Stimulated activated naive CD8-positive, alpha-beta T cell treated with anti-CD3 and anti-CD28 coated beads, Interleukin-15, Interleukin-2, amounts not matched to agents 100 ng/mL and 50 ng/mL, for 24 hours (primary cell): ENCODE measurements around the gene CDKN2C.
"Not testable (repeated sequence)": the region's sequence is repeated elsewhere in the genome, so short reads cannot be mapped to it uniquely, and the experiment has no call there.

ENCODE experiments used
- H3K27ac Mint-ChIP-seq: one replicate; pipeline ENCODE4 v1.8.0; 2021; ENCODE audit warnings: mild to moderate bottlenecking, mixed read lengths
- H3K27me3 Mint-ChIP-seq: one replicate; pipeline ENCODE4 v1.8.0; 2021; ENCODE audit warnings: mixed read lengths
- H3K36me3 Mint-ChIP-seq: one replicate; pipeline ENCODE4 v1.8.0; 2021; ENCODE audit warnings: low read depth, mixed read lengths
- H3K4me1 Mint-ChIP-seq: one replicate; pipeline ENCODE4 v1.8.0; 2021; ENCODE audit warnings: low read depth, mixed read lengths
- H3K4me3 Mint-ChIP-seq: one replicate; pipeline ENCODE4 v1.8.0; 2021; ENCODE audit warnings: mild to moderate bottlenecking, mixed read lengths
- H3K9me3 Mint-ChIP-seq: one replicate; pipeline ENCODE4 v1.8.0; 2021; ENCODE audit warnings: mixed read lengths

Gene CDKN2C

GRCh38 chr1:50981741-50982140 lies 11.7 kb downstream of the CDKN2C start:
- no peak overlapping the region for H3K27ac Mint-ChIP-seq
- H3K4me3 Mint-ChIP-seq: no peak overlapping the region
- no peaks in the 10 kb centered on the region for H3K9me3 Mint-ChIP-seq
- no peaks in the 10 kb centered on the region for H3K36me3 Mint-ChIP-seq
- peaks cover 23% of the 10 kb centered on the region for H3K27me3 Mint-ChIP-seq
- H3K4me1 Mint-ChIP-seq: peaks cover 15% of the 10 kb centered on the region

DNA sequence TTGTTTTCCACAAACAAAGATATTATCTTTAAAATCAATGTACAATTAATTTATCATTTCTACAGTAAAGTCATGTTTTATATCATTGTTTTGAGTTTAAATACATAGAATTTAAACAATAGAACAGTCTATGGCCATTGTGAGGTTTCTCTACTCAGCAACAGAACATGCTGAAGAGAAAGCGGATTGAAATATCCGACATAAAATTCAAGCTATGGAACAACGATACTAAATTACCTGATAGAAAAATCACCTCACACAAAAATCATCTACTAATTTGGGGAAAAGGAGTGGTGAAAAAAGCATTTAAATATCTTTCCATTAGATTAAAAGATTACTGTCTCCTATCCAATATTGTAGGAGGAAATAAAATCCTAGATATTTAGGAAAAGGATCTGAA lies 12.6 kb downstream of the CDKN2C start:
- no peak overlapping the region for H3K4me3 Mint-ChIP-seq

GRCh38 chr1:50983219-50983802 lies 13.3 kb downstream of the CDKN2C start:
- no peaks in the 10 kb centered on the region for H3K9me3 Mint-ChIP-seq
- no peaks in the 10 kb centered on the region for H3K36me3 Mint-ChIP-seq
- peaks cover 12% of the 10 kb centered on the region for H3K4me1 Mint-ChIP-seq
- H3K4me3 Mint-ChIP-seq: no peak overlapping the region
- H3K27me3 Mint-ChIP-seq: peaks cover 20% of the 10 kb centered on the region
- no peak overlapping the region for H3K27ac Mint-ChIP-seq

More for the DNA sequence above, 12.6 kb downstream of the CDKN2C start:
- Mint-ChIP-seq H3K27me3 (peaks cover 21% of the 10 kb centered on the region), H3K27ac (no peak overlapping the region), H3K36me3 (no peaks in the 10 kb centered on the region), H3K4me1 (peaks cover 13% of the 10 kb centered on the region), H3K9me3 (no peaks in the 10 kb centered on the region)

- peaks cover 8% of the 10 kb centered on the region for H3K27me3 Mint-ChIP-seq
- no peak overlapping the region for H3K4me3 Mint-ChIP-seq
- H3K27ac Mint-ChIP-seq: no peak overlapping the region
- H3K36me3 Mint-ChIP-seq: no peaks in the 10 kb centered on the region
- H3K4me1 Mint-ChIP-seq: no peaks in the 10 kb centered on the region
- H3K9me3 Mint-ChIP-seq: no peaks in the 10 kb centered on the region
Measured at GRCh38 chr1:50985094-50985493, 15.0 kb downstream of the CDKN2C start.

- no peaks in the 10 kb centered on the region for H3K9me3 Mint-ChIP-seq
- no peak overlapping the region for H3K4me3 Mint-ChIP-seq
- H3K36me3 Mint-ChIP-seq: no peaks in the 10 kb centered on the region
- H3K27me3 Mint-ChIP-seq: peaks cover 4% of the 10 kb centered on the region
- H3K4me1 Mint-ChIP-seq: no peaks in the 10 kb centered on the region
- no peak overlapping the region for H3K27ac Mint-ChIP-seq
Measured at GRCh38 chr1:50986653-50987052, 16.6 kb downstream of the CDKN2C start.

GRCh38 chr1:50989694-50990093 lies 19.6 kb downstream of the CDKN2C start:
- no peak overlapping the region for H3K4me3 Mint-ChIP-seq
- no peaks in the 10 kb centered on the region for H3K9me3 Mint-ChIP-seq
- H3K27ac Mint-ChIP-seq: no peak overlapping the region
- H3K36me3 Mint-ChIP-seq: no peaks in the 10 kb centered on the region
- H3K27me3 Mint-ChIP-seq: no peaks in the 10 kb centered on the region
- no peaks in the 10 kb centered on the region for H3K4me1 Mint-ChIP-seq

- Mint-ChIP-seq H3K4me1 (no peaks in the 10 kb centered on the region), H3K27me3 (no peaks in the 10 kb centered on the region), H3K4me3 (no peak overlapping the region), H3K9me3 (no peaks in the 10 kb centered on the region), H3K27ac (no peak overlapping the region), H3K36me3 (no peaks in the 10 kb centered on the region)
Measured at GRCh38 chr1:50992532-50993318, 22.7 kb downstream of the CDKN2C start.

DNA sequence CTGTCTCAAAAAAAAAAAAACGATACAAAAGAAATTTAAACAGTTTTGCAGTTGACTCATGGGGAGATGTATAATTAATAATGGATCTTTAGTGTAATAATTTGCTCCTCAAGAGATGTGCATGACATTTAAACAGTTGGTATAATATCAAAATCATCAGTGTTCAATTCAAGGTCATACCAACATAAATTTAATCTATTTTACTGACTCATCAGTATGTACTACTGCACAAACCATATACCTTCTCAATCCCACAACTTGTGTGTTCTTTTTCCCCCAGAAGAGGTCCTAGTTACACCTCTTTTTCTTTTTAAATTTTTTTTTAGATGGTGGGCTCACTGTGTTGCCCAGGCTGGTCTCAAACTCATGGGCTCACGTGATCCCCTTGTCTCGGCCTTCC lies 23.6 kb downstream of the CDKN2C start:
- Mint-ChIP-seq H3K27ac (no peak overlapping the region), H3K27me3 (no peaks in the 10 kb centered on the region), H3K4me3 (no peak overlapping the region), H3K9me3 (no peaks in the 10 kb centered on the region), H3K36me3 (no peaks in the 10 kb centered on the region), H3K4me1 (no peaks in the 10 kb centered on the region)

DNA sequence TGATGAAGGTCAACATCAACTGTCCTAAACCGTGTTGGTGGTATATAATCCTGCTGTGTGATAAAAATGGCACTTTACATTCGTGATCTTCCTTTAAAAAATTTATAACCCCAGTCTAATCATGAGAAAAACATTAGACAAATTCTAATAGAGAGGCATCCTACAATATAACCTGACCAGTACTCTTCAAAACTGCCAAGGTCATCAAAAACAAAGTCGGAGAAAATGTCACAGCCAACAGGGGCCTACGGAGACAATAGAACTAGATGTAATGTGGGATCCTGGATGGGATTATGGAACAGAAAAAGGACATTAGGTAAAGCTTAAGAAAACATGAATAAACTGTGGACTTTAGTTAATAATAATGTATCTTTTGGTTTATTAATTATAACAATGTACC lies 25.0 kb downstream of the CDKN2C start:
- Mint-ChIP-seq H3K9me3 (no peaks in the 10 kb centered on the region), H3K4me3 (no peak overlapping the region), H3K4me1 (peaks cover 3% of the 10 kb centered on the region), H3K27ac (no peak overlapping the region), H3K36me3 (no peaks in the 10 kb centered on the region), H3K27me3 (peaks cover 5% of the 10 kb centered on the region)

DNA sequence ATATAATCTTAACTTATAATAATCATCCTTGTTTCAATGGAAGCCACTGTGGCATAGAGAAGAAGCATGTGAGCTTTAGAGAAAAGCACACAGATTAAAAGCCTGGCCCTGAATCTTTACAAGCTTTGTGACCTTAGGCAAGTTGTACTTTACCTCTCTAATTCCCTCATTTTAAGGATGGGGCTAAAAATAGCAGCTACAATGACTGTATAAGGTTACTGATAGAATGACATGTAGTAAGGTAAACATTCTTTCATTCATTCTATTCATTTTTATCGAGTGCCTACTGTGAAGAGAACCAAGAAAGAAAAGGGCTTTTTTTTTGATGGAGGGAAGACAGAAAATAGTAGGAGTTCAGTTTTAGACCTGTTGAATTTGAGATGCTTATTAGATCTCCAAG lies 25.6 kb downstream of the CDKN2C start:
- H3K4me3 Mint-ChIP-seq: no peak overlapping the region
- H3K9me3 Mint-ChIP-seq: no peaks in the 10 kb centered on the region
- H3K27me3 Mint-ChIP-seq: peaks cover 5% of the 10 kb centered on the region
- no peak overlapping the region for H3K27ac Mint-ChIP-seq
- H3K36me3 Mint-ChIP-seq: no peaks in the 10 kb centered on the region
- H3K4me1 Mint-ChIP-seq: peaks cover 3% of the 10 kb centered on the region

DNA sequence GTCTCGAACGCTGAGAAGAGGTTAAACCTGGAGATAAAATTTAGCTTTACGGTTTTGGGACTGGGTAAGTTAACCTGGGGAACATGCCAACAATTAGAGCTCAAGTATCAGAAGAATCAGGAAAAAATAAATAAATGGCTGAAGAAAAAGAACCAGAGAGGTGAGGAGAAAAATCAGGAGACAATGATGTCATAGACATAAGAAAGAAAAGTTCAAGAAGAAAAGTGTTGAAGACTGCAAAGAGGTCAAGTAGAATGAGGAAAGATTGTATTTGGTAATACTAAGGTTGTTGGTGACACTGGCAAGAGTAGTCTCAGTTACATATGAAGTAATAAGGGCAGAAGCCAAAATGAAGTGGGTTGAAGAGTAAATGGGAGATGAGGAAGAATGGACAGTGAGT lies 26.0 kb downstream of the CDKN2C start:
- H3K27ac Mint-ChIP-seq: no peak overlapping the region

GRCh38 chr1:50999375-50999774 lies 29.3 kb downstream of the CDKN2C start:
- not testable (repeated sequence) for H3K27ac Mint-ChIP-seq

More for the DNA sequence above, 26.0 kb downstream of the CDKN2C start:
- Mint-ChIP-seq H3K27me3 (peaks cover 5% of the 10 kb centered on the region), H3K9me3 (no peaks in the 10 kb centered on the region), H3K4me3 (no peak overlapping the region), H3K4me1 (peaks cover 3% of the 10 kb centered on the region), H3K36me3 (no peaks in the 10 kb centered on the region)

GRCh38 chr1:51000160-51000559 lies 30.1 kb downstream of the CDKN2C start:
- peaks cover 5% of the 10 kb centered on the region for H3K27me3 Mint-ChIP-seq
- no peak overlapping the region for H3K4me3 Mint-ChIP-seq
- H3K27ac Mint-ChIP-seq: no peak overlapping the region
- no peaks in the 10 kb centered on the region for H3K9me3 Mint-ChIP-seq
- no peaks in the 10 kb centered on the region for H3K36me3 Mint-ChIP-seq
- H3K4me1 Mint-ChIP-seq: peaks cover 3% of the 10 kb centered on the region

More at GRCh38 chr1:50999375-50999774, 29.3 kb downstream of the CDKN2C start:
- H3K4me1 Mint-ChIP-seq, H3K9me3 Mint-ChIP-seq, H3K36me3 Mint-ChIP-seq, H3K27me3 Mint-ChIP-seq, H3K4me3 Mint-ChIP-seq: not testable (repeated sequence)

DNA sequence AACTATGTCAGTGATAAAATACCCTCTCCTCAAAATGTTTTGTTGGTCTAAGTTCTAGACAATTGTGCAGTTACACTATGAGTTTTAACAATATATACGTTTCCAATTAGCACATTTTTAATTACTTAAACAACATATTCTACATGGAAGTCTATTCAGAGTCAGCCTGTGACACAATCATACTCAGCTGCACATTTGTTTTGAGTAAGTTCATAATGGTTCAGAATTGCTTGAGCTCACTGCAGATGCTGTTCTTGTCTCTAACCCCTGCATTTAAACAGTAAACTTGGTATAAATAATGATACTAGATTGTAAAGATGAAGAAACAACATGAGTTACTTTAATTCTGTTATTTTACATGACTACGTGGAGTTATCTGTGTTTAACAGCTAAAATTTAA lies 30.6 kb downstream of the CDKN2C start:
- Mint-ChIP-seq H3K9me3 (no peaks in the 10 kb centered on the region), H3K27me3 (peaks cover 5% of the 10 kb centered on the region), H3K4me1 (peaks cover 3% of the 10 kb centered on the region), H3K4me3 (no peak overlapping the region), H3K27ac (no peak overlapping the region), H3K36me3 (no peaks in the 10 kb centered on the region)

DNA sequence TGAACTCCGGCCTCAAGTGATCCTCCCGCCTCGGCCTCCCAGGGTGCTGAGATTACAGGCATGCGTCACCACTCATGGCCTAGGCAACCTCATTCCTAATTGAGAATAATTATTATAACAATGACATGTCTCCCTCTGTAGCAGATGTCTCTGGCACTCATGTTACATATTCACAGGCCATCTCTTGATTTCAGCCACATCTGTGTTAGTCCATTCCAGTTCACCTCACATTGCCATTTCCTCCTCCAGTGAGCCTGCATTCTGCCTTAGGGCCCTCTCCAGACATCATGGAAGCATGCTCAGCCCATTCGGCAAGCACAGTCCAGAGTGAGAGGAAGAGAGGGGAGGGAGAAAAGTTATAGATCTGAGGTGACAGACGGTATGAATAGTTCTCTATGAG lies 32.5 kb downstream of the CDKN2C start:
- Mint-ChIP-seq H3K27me3 (peaks cover 5% of the 10 kb centered on the region), H3K4me3 (no peak overlapping the region), H3K4me1 (peaks cover 3% of the 10 kb centered on the region), H3K36me3 (no peaks in the 10 kb centered on the region), H3K27ac (no peak overlapping the region), H3K9me3 (no peaks in the 10 kb centered on the region)

DNA sequence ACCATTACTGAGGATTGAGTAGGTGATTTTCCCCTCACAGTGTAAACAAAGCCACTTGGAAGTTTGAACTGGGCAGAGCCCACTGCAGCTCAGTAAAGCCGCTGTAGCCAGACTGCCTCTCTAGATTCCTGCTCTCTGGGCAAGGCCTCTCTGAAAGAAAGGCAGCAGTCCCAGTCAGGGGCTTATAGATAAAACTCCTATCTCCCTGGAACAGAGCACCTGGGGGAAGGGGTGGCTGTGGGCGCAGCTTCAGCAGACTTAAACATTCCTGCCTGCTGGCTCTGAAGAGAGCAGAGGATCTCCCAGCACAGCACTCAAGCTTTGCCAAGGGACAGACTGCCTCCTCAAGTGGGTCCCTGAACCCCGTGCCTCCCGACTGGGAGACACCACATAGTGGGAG lies 35.5 kb downstream of the CDKN2C start:
- not testable (repeated sequence) for H3K9me3 Mint-ChIP-seq, H3K27ac Mint-ChIP-seq, H3K4me1 Mint-ChIP-seq, H3K4me3 Mint-ChIP-seq, H3K36me3 Mint-ChIP-seq, H3K27me3 Mint-ChIP-seq
